Measurements from ENCODE around the gene NR3C2. TPM values are rescaled to one million over a fixed set of nuclear protein-coding genes. Genes with fewer than 3 reads are reported as not detected.

Gene NR3C2
- total RNA-seq, 1 donor from 2014 or later = 31.4 TPM

- no peaks in the 10 kb centered on the region for H3K36me3 ChIP-seq
- H3K4me3 ChIP-seq = no peak overlapping the region
- intact Hi-C loops (cut with DNase I) = no loop called here
- H3K27me3 ChIP-seq (ENCODE audit: low read depth) = no peaks in the 10 kb centered on the region
- DNase-seq = no peak
- H3K4me1 ChIP-seq = peaks cover 4% of the 10 kb centered on the region
- TF ChIP-seq CTCF (IDR thresholded peaks at IDR 0.05) = no peak
- H3K27ac ChIP-seq = no peak overlapping the region
- ATAC-seq = no peak
- H3K9me3 ChIP-seq = no peaks in the 10 kb centered on the region
These were observed 203.3 kb downstream of the NR3C2 start for GRCh38 chr4:148238811-148239493.

GRCh38 chr4:148238086-148238485, 204.1 kb downstream of the NR3C2 start:
- H3K4me1 ChIP-seq = peaks cover 4% of the 10 kb centered on the region
- intact Hi-C loops (cut with DNase I) = no loop called here
- H3K36me3 ChIP-seq = no peaks in the 10 kb centered on the region
- DNase-seq (no peak), ATAC-seq (no peak)
- no peak overlapping the region for H3K4me3 ChIP-seq
- H3K27ac ChIP-seq = no peak overlapping the region
- no peak for TF ChIP-seq CTCF (IDR thresholded peaks at IDR 0.05)
- no peaks in the 10 kb centered on the region for H3K27me3 ChIP-seq (ENCODE audit: low read depth)
- H3K9me3 ChIP-seq = no peaks in the 10 kb centered on the region

GRCh38 chr4:148235809-148236208, 206.4 kb downstream of the NR3C2 start:
- Histone ChIP-seq H3K4me3 (no peak overlapping the region), H3K9me3 (no peaks in the 10 kb centered on the region), H3K27ac (no peak overlapping the region), H3K4me1 (peaks cover 4% of the 10 kb centered on the region), H3K27me3 (ENCODE audit: low read depth) (no peaks in the 10 kb centered on the region), H3K36me3 (no peaks in the 10 kb centered on the region)
- intact Hi-C loops (cut with DNase I) = no loop called here
- TF ChIP-seq CTCF (IDR thresholded peaks at IDR 0.05) = no peak
- DNase-seq = no peak
- ATAC-seq = no peak

GRCh38 chr4:148229798-148230197, 212.4 kb downstream of the NR3C2 start:
- TF ChIP-seq CTCF (IDR thresholded peaks at IDR 0.05) = no peak
- H3K9me3 ChIP-seq = no peaks in the 10 kb centered on the region
- H3K27me3 ChIP-seq (ENCODE audit: low read depth) = no peaks in the 10 kb centered on the region
- peaks cover 3% of the 10 kb centered on the region for H3K4me1 ChIP-seq
- no peak overlapping the region for H3K4me3 ChIP-seq
- ATAC-seq = no peak
- intact Hi-C loops (cut with DNase I) = no loop called here
- H3K27ac ChIP-seq = no peak overlapping the region
- no peaks in the 10 kb centered on the region for H3K36me3 ChIP-seq
- DNase-seq = no peak

- Histone ChIP-seq H3K27ac (no peak overlapping the region), H3K36me3 (no peaks in the 10 kb centered on the region), H3K27me3 (ENCODE audit: low read depth) (no peaks in the 10 kb centered on the region), H3K4me3 (no peak overlapping the region), H3K4me1 (peaks cover 5% of the 10 kb centered on the region), H3K9me3 (no peaks in the 10 kb centered on the region)
- intact Hi-C loops (cut with DNase I) = no loop called here
- TF ChIP-seq CTCF (IDR thresholded peaks at IDR 0.05) = no peak
- DNase-seq = no peak
- ATAC-seq = no peak
These were observed 213.2 kb downstream of the NR3C2 start for GRCh38 chr4:148229028-148229427.

Data from lower lobe of right lung (tissue), 2 donors.